Naive thymus-derived CD8-positive, alpha-beta T cell (primary cell): ENCODE data around the gene CNNM1. TPM values are rescaled to one million over a fixed set of nuclear protein-coding genes. Genes with fewer than 3 reads are reported as not detected.

ENCODE experiments used
- ATAC-seq, 2 donors: fragments of 150-1000 bp; cut with Tn5 transposase in 1 of 2; sonication (Bioruptor Pico), chemical (Tn5 transposase) in 1 of 2; 1 replicate in 1 of 2; 2 replicates in 1 of 2; pipeline ENCODE4 v1.10.0; 2021; ENCODE audit warnings: mild to moderate bottlenecking in 2 of 2, moderate library complexity in 2 of 2
- POLR2A ChIA-PET: fragments of 350-600 bp; sonication (Branson Sonifier 250); formaldehyde crosslinking; loops from one replicate; lab custom pipeline; 2021; ENCODE audit warnings: antibody characterized with exemption; lab: Charles Lee
- DNase-seq, 10 donors: peaks; one replicate each; pipeline versions ENCODE4 v3.0.0 to v3.0.0-alpha.2; 2020 to 2022
- H3K27ac Mint-ChIP-seq, 10 donors: one replicate each; pipeline ENCODE4 v1.8.0; 2020 to 2022; ENCODE audit warnings: mild to moderate bottlenecking in 10 of 10, mixed read lengths in 10 of 10, moderate library complexity in 4 of 10, inconsistent platforms in 1 of 10
- H3K27me3 Mint-ChIP-seq, 5 donors: one replicate each; pipeline ENCODE4 v1.8.0; 2021 to 2022; ENCODE audit warnings: mixed read lengths in 5 of 5
- H3K36me3 Mint-ChIP-seq, 3 donors: one replicate each; pipeline ENCODE4 v1.8.0; 2020 to 2022; ENCODE audit warnings: mixed read lengths in 3 of 3, mild to moderate bottlenecking in 2 of 3, inconsistent platforms in 1 of 3
- H3K4me1 Mint-ChIP-seq, 4 donors: one replicate each; pipeline ENCODE4 v1.8.0; 2021 to 2022; ENCODE audit warnings: mixed read lengths in 4 of 4
- H3K4me3 Mint-ChIP-seq, 10 donors: one replicate each; pipeline ENCODE4 v1.8.0; 2020 to 2022; ENCODE audit warnings: mild to moderate bottlenecking in 10 of 10, mixed read lengths in 10 of 10, moderate library complexity in 6 of 10, inconsistent platforms in 1 of 10
- H3K9me3 Mint-ChIP-seq, 9 donors: one replicate each; pipeline ENCODE4 v1.8.0; 2020 to 2022; ENCODE audit warnings: mixed read lengths in 9 of 9, mild to moderate bottlenecking in 3 of 9, inconsistent platforms in 1 of 9, moderate library complexity in 1 of 9
- polyA plus RNA-seq, 3 donors: library from polyadenylated mRNA; unstranded; fragments of 300-500 nt; fragmentation: Illumina TruSeq; gene quantifications; one replicate each; pipeline ENCODE4 v1.2.3, GENCODE V29; 2021
- total RNA-seq, 8 experiments: library from RNA in 2 of 8; stranded (reverse) in 2 of 8; gene quantifications; one replicate each; pipeline ENCODE4 v1.2.3 and lab custom pipeline; 2021 to 2026

CNNM1 gene
- total and polyA plus RNA-seq, 5 experiments from 2014 or later: 0.13 to 0.55 (median 0.49) TPM; not detected in 2

DNA sequence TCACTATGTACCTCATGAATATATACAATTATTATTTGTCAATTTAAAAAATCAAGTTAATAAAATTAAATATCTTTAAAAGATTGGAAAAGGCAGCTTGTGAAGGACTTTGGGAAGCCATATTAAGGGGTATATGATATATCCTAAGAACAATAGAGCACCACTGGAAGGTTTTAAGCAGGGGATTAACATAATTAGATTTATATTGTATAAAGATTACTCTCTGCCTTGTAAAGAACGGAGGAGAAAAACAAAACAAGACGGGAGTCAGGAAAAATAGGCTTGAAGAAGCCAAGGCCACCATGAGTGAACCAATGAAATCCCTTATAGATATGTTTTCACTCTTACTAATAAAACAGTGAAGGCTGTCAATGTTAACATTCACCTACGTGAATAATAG, 11.1 kb upstream of the CNNM1 start:
- POLR2A ChIA-PET: no interaction called here
- ATAC-seq (no peak), DNase-seq (no peak)
- Mint-ChIP-seq H3K9me3 (no peaks in the 10 kb centered on the region), H3K27me3 (peaks cover 18 to 43% (median 24%) of the 10 kb centered on the region in 5 donors), H3K36me3 (no peaks in the 10 kb centered on the region), H3K27ac (no peak overlapping the region), H3K4me1 (no peaks in the 10 kb centered on the region), H3K4me3 (no peak overlapping the region)

DNA sequence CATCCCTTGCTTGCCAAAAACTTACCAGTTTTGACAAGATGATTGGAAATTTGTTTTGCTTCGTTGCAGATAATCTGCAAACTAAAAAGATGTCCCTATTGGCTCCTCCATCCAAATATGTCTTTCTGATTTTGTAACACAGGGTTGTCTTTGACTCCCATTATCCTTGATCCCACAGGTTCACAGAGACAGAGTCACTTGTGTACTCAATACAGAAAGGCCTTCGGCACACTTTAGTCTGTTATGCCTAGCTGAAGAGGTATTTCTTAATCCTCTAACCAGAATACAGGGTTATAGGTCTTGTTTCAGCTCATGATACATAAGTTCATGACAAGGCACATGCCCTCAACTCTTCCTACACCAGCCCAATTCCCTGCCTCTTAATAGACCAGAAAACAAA, 10.7 kb upstream of the CNNM1 start:
- Mint-ChIP-seq H3K27me3 (peaks cover 22 to 48% (median 26%) of the 10 kb centered on the region in 5 donors), H3K4me1 (no peaks in the 10 kb centered on the region), H3K36me3 (no peaks in the 10 kb centered on the region), H3K9me3 (no peaks in the 10 kb centered on the region), H3K27ac (no peak overlapping the region), H3K4me3 (no peak overlapping the region)
- ATAC-seq (no peak), DNase-seq (no peak)
- POLR2A ChIA-PET: no interaction called here

DNA sequence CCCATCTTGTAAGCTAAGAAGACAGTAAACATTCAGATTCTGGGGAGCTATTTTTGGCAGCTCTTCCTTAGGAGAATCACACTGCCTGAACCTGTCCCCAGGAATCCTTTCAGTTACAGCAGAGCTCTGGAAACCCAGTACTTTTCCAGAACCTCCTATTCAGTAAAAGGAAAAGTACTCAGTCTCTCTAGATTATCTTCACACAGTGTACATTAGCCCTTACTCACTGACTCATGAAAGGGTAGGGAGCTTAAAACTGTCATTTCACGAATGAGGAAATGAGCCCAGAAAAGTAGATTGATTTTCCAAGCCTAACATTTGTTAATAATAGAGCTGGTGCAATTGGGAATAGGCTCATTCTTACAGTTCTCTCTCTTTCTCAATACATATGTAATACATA, 3.9 kb upstream of the CNNM1 start:
- Mint-ChIP-seq H3K9me3 (peaks cover 0 to 2% (median 0%) of the 10 kb centered on the region in 9 donors), H3K4me1 (peaks cover under 1 to 5% (median 3%) of the 10 kb centered on the region in 4 donors), H3K27ac (no peak overlapping the region), H3K27me3 (peaks cover 15 to 48% (median 22%) of the 10 kb centered on the region in 5 donors), H3K36me3 (no peaks in the 10 kb centered on the region), H3K4me3 (no peak overlapping the region)
- ATAC-seq (no peak), DNase-seq (no peak)
- POLR2A ChIA-PET: no interaction called here

DNA sequence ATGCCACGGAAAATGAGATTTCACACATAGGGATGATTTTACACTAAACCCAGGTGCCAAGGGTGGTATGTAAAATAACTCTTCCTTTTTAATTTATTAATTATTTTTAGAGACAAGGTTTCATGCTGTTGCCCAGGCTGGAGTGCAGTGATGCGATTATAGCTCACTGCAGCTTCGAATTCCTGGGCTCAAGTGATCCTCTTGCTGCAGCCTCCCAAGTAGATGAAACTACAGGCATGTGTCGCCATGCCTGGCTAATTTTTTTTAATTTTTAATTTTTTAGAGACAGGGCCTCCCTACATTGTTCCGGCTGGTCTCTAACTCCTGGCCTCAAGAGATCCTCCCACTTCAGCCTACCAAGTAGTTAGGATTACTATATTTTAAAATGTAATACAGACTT, 2.3 kb upstream of the CNNM1 start:
- no peak overlapping the region for H3K4me3 Mint-ChIP-seq
- no peak overlapping the region for H3K27ac Mint-ChIP-seq
- peaks cover 22 to 55% (median 27%) of the 10 kb centered on the region in 5 donors for H3K27me3 Mint-ChIP-seq
- H3K36me3 Mint-ChIP-seq: peaks cover 0 to 5% (median 3%) of the 10 kb centered on the region in 3 donors
- POLR2A ChIA-PET: no interaction called here
- DNase-seq (no peak), ATAC-seq (no peak)
- H3K9me3 Mint-ChIP-seq: peaks cover 0 to 2% (median 0%) of the 10 kb centered on the region in 9 donors
- peaks cover 5 to 15% (median 13%) of the 10 kb centered on the region in 4 donors for H3K4me1 Mint-ChIP-seq

DNA sequence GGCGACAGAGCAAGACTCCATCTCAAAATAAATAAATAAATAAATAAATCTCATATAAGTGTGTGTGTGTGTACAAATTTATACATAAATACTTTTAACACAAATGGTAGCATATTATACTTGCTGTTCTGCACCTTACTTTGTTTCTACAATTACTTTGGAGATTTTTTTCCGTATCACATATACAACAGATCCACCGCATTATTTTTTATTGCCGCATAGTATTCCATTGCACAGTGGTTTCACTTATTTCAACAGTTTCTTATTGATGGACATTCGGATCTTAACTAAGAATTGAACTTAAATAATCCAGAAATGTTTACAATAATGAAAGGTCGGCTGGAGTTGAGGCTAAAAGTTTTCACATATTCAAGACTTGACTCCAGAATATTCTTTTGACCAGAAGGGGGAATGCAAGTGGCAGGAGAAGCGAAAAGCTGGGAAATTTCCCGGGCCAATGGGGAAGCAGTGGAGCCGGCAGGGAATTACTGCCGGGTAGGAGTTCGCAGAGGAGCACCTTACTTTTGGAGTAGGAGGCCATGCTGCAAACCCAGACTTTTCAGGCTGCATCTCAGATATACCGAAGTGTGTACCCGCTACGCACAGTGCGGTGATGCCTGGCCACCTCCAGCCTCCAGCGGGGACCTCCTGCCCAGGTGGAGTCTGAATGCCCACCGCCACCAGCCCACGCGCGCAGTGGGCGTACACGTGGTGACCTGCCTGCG, 415 bp upstream of the CNNM1 start:
- Mint-ChIP-seq H3K9me3 (peaks cover 0 to 2% (median 0%) of the 10 kb centered on the region in 9 donors), H3K36me3 (peaks cover 0 to 5% (median 3%) of the 10 kb centered on the region in 3 donors), H3K4me3 (peak overlapping the region; percentile 26 to 77 (median 62)), H3K27me3 (peaks cover 20 to 47% (median 32%) of the 10 kb centered on the region in 5 donors), H3K4me1 (peaks cover 5 to 15% (median 13%) of the 10 kb centered on the region in 4 donors), H3K27ac (no peak overlapping the region)
- POLR2A ChIA-PET: no interaction called here
- DNase-seq (no peak), ATAC-seq (no peak)

DNA sequence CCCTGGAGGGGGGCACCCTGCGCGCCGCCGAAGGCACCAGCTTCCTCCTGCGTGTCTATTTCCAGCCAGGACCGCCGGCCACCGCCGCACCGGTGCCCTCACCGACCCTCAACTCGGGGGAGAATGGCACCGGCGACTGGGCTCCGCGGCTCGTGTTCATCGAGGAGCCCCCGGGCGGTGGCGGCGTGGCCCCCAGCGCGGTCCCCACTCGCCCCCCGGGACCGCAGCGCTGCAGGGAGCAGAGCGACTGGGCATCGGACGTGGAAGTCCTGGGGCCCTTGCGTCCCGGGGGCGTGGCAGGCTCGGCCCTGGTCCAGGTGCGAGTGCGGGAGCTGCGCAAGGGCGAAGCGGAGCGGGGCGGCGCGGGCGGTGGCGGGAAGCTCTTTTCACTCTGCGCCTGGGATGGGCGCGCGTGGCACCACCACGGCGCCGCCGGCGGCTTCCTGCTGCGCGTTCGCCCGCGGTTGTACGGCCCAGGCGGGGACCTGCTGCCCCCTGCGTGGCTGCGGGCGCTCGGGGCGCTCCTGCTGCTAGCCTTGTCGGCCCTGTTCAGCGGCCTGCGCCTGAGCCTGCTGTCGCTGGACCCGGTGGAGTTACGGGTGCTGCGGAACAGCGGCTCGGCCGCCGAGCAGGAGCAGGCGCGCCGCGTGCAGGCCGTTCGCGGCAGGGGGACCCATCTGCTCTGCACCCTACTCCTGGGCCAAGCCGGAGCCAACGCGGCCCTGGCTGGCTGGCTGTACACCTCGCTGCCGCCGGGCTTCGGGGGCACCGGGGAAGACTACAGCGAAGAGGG, 594 bp downstream of the CNNM1 start:
- peaks cover 0 to 5% (median 3%) of the 10 kb centered on the region in 3 donors for H3K36me3 Mint-ChIP-seq
- POLR2A ChIA-PET: no interaction called here
- no peak overlapping the region for H3K27ac Mint-ChIP-seq
- H3K27me3 Mint-ChIP-seq: peaks cover 20 to 46% (median 32%) of the 10 kb centered on the region in 5 donors
- peaks cover 0 to 2% (median 0%) of the 10 kb centered on the region in 9 donors for H3K9me3 Mint-ChIP-seq
- H3K4me1 Mint-ChIP-seq: peaks cover 5 to 15% (median 13%) of the 10 kb centered on the region in 4 donors
- DNase-seq: peak in 1 of 10 donors; percentile 1
- peak; percentile 35 to 53 for ATAC-seq
- H3K4me3 Mint-ChIP-seq: peak overlapping the region in 5 of 10 donors; percentile 53 to 85 (median 69)

DNA sequence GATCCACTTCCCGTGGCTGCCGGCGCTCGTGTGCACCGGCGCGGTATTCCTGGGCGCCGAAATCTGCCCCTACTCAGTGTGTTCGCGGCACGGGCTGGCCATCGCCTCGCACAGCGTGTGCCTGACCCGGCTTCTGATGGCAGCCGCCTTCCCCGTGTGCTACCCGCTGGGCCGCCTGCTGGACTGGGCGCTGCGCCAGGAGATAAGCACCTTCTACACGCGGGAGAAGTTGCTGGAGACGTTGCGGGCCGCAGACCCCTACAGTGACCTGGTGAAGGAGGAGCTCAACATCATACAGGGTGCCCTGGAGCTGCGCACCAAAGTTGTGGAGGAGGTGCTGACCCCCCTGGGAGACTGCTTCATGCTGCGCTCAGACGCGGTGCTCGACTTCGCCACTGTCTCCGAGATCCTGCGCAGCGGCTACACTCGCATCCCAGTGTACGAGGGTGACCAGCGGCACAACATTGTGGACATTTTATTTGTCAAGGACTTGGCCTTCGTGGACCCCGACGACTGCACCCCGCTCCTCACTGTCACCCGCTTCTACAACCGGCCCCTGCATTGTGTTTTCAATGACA, 1.3 kb downstream of the CNNM1 start:
- Mint-ChIP-seq H3K36me3 (peaks cover 0 to 5% (median 3%) of the 10 kb centered on the region in 3 donors), H3K9me3 (peaks cover 0 to 2% (median 0%) of the 10 kb centered on the region in 9 donors), H3K4me3 (peak overlapping the region; percentile 12 to 85 (median 52)), H3K27ac (no peak overlapping the region), H3K27me3 (peaks cover 20 to 53% (median 34%) of the 10 kb centered on the region in 5 donors), H3K4me1 (peaks cover 5 to 15% (median 13%) of the 10 kb centered on the region in 4 donors)
- POLR2A ChIA-PET: no interaction called here
- ATAC-seq (no peak), DNase-seq (no peak)

DNA sequence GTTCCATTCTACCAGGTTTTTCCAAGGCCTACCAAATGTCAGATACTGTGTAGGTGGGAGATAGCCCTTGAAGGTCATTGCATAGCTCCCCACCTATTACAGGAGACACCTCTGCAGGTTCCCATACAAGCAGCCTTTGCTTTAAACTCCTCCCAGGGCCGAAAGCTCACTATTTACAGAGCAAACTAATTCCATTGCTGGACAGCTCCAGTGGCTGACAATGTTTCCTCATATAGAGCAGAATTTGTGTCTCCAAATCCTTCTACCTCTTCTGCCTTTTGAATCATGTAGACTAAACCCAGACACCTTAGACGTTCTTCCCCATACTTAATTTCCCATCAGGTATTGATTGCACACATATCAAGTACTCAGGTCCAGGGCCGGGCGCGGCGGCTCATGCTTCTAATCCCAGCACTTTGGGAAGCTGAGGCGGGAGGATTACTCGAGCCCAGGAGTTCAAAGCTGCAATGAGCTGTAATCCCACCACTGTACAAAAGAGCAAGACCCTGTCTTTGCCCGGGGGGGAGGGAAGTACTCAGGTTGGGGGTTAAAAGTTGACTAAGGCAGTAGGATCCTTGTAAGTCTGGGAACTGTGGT, 2.1 kb downstream of the CNNM1 start:
- POLR2A ChIA-PET: no interaction called here
- H3K9me3 Mint-ChIP-seq: peaks cover 0 to 2% (median 0%) of the 10 kb centered on the region in 9 donors
- H3K4me3 Mint-ChIP-seq: peak overlapping the region in 9 of 10 donors; percentile 25 to 85 (median 53)
- peaks cover 20 to 58% (median 34%) of the 10 kb centered on the region in 5 donors for H3K27me3 Mint-ChIP-seq
- H3K36me3 Mint-ChIP-seq: peaks cover 0 to 5% (median 3%) of the 10 kb centered on the region in 3 donors
- ATAC-seq: no peak
- H3K27ac Mint-ChIP-seq: no peak overlapping the region
- DNase-seq: no peak
- peaks cover 5 to 15% (median 13%) of the 10 kb centered on the region in 4 donors for H3K4me1 Mint-ChIP-seq

DNA sequence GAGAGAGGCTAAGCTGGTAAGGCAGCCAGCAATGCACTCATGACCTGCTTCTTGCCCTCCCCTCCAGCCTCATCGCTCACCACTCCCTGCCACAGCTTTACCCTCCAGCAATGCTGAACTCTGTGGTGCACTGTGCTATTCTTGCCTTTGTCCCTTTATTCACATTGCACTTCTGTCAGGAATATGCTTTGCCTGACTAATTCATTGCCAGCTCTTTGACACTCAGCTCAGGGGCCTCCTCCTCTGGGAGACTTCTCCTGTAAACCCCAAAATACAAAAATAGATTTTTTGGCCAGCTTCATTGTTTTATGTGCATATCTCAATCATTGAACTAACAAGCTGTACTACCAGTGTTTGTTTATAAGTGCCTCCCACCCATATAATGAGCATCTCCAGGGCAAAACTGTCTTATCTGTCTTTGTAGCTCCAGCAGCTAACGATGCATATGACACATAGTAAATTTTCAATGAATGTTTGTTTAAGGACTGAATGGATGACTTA, 8.2 kb downstream of the CNNM1 start:
- Mint-ChIP-seq H3K27me3 (peaks cover under 1 to 24% (median 11%) of the 10 kb centered on the region in 5 donors), H3K9me3 (no peaks in the 10 kb centered on the region)
- ATAC-seq: no peak

DNA sequence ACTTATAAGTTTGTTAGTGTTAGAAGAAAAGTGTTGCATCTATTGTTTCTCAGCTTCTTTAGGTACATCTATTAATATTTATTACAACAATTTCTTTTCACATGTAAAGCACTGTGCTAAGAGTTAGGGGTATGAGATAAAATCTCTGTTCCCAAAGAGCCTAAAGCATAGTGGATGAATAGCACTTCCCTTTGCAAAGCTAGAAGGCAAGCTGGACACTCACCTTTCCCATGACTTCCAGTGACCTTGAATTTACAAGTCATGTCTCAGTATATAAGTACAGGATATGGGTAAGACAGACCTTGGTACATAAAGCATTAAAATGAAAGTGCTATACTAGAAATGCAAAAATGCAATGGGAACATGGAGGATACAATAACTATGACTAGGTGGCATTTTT, 8.7 kb downstream of the CNNM1 start:
- H3K27me3 Mint-ChIP-seq: peaks cover 0 to 20% (median 8%) of the 10 kb centered on the region in 5 donors
- no peak for ATAC-seq
- H3K9me3 Mint-ChIP-seq: no peaks in the 10 kb centered on the region
- H3K27ac Mint-ChIP-seq: no peak overlapping the region
- POLR2A ChIA-PET: no interaction called here
- H3K4me1 Mint-ChIP-seq: peaks cover 0 to 1% (median 0%) of the 10 kb centered on the region in 4 donors
- DNase-seq: no peak
- H3K4me3 Mint-ChIP-seq: no peak overlapping the region
- H3K36me3 Mint-ChIP-seq: no peaks in the 10 kb centered on the region

More for the DNA sequence above, 8.2 kb downstream of the CNNM1 start:
- POLR2A ChIA-PET: no interaction called here
- no peak for DNase-seq
- Mint-ChIP-seq H3K36me3 (no peaks in the 10 kb centered on the region), H3K4me3 (no peak overlapping the region), H3K4me1 (peaks cover 0 to 1% (median 0%) of the 10 kb centered on the region in 4 donors), H3K27ac (no peak overlapping the region)

DNA sequence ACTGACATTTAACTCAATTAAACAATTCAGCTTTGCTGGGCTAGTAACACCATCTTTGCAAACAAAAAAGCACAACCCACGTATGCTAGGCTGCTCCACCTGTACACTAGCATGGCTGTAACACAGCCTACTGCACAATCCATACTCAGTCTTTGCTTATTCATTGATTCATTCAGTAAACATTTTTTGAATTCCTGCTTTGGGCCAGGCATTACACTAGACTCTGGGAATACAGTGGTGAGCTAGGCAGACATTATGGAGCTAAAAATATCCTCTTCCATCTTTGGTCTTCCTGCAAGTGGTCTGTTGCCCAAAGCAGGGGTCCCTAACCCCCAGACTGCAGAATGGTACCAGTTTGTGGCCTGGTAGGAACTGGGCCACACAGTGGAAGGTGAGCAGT, 9.9 kb downstream of the CNNM1 start:
- POLR2A ChIA-PET: no interaction called here
- Mint-ChIP-seq H3K4me1 (peaks cover 0 to 1% (median 0%) of the 10 kb centered on the region in 4 donors), H3K4me3 (no peak overlapping the region), H3K27ac (no peak overlapping the region), H3K27me3 (peaks cover 0 to 23% (median 5%) of the 10 kb centered on the region in 5 donors), H3K36me3 (no peaks in the 10 kb centered on the region), H3K9me3 (no peaks in the 10 kb centered on the region)
- ATAC-seq: no peak
- DNase-seq: no peak

DNA sequence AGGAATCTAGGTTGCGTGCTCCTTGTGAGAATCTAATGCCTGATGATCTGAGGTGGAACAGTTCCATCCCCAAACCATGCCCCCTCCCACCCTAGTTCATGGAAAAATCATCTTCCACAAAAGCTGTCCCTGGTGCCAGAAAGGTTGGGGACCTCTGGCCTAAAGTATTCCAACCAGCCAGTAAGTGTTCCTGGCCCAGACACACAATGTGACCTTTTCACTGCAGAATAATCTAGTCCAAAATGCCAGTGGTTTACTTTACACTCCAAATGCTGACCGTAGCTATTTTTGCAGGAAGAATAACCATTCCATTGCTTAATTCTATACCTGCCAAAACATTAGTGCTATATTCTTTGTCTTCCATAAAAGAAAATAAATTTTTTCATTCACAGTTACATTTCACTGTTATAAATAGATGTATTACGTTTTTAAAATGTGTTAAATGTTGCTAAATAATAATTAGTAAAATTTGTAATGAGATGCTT, 10.4 kb downstream of the CNNM1 start:
- H3K27me3 Mint-ChIP-seq: peaks cover 0 to 26% (median 5%) of the 10 kb centered on the region in 5 donors
- H3K9me3 Mint-ChIP-seq: no peaks in the 10 kb centered on the region
- DNase-seq (no peak), ATAC-seq (no peak)
- H3K36me3 Mint-ChIP-seq: no peaks in the 10 kb centered on the region
- peaks cover 0 to 1% (median 0%) of the 10 kb centered on the region in 4 donors for H3K4me1 Mint-ChIP-seq
- POLR2A ChIA-PET: no interaction called here
- no peak overlapping the region for H3K4me3 Mint-ChIP-seq
- H3K27ac Mint-ChIP-seq: no peak overlapping the region
